IMR-90 (cell line): Measurements from ENCODE around the gene MS4A18. TPM values are rescaled to one million over a fixed set of nuclear protein-coding genes. Genes with fewer than 3 reads are reported as not detected.
A peak's percentile ranks its signal among the peaks of the same experiment; 100 is the strongest.

Experiments used
- ATAC-seq: fragments of 200-7000 bp; cut with Tn5 transposase; 2 replicates; pipeline ENCODE4 v1.9.1; 2020; ENCODE audit warnings: low read depth, mild to moderate bottlenecking, moderate library complexity
- BruUV-seq: library from RNA; stranded (reverse); fragments of 400-500 nt; replicated peaks from 2 replicates; lab custom pipeline; 2021; lab: Mats Ljungman, UMichigan
- CTCF ChIA-PET: fragments of 300-600 bp; formaldehyde crosslinking; extraction: SDS; loops from one replicate; lab custom pipeline; 2021; ENCODE audit warnings: antibody characterized with exemption; lab: Yijun Ruan, JAX
- POLR2A ChIA-PET: fragments of 300-600 bp; sonication (Branson Sonifier 250); formaldehyde crosslinking; loops from one replicate; lab custom pipeline; 2022; ENCODE audit warnings: antibody characterized with exemption; ENCODE audit not compliant: unreplicated experiment; lab: Charles Lee
- DNase-seq: peaks from one replicate; pipeline ENCODE4 v3.0.0; 2013
- H2AFZ ChIP-seq: replicated peaks from 2 replicates; pipeline ENCODE3; 2013; ENCODE audit warnings: low read length, mild to moderate bottlenecking; ENCODE audit not compliant: poor library complexity
- H2AK5ac ChIP-seq: 2 replicates; pipeline ENCODE4 v1.6.1; 2013; ENCODE audit warnings: low read depth, low read length, inconsistent platforms
- H2AK9ac ChIP-seq: replicated peaks from 2 replicates; pipeline ENCODE3; 2013; ENCODE audit warnings: mild to moderate bottlenecking, low read depth, low read length, moderate library complexity; ENCODE audit not compliant: poor library complexity
- H2BK120ac ChIP-seq: 2 replicates; pipeline ENCODE4 v1.6.1; 2013; ENCODE audit warnings: low read depth, low read length, inconsistent platforms
- H2BK15ac ChIP-seq: 3 replicates; pipeline ENCODE4 v1.6.1; 2013; ENCODE audit warnings: low read depth, low read length, inconsistent platforms
- H2BK20ac ChIP-seq: 2 replicates; pipeline ENCODE4 v1.6.1; 2013; ENCODE audit warnings: low read depth, mild to moderate bottlenecking, inconsistent platforms, low read length, moderate library complexity
- H2BK5ac ChIP-seq: 2 replicates; pipeline ENCODE4 v1.6.1; 2013; ENCODE audit warnings: mild to moderate bottlenecking, low read depth, low read length, inconsistent platforms; ENCODE audit not compliant: poor library complexity, severe bottlenecking
- H3K14ac ChIP-seq: replicated peaks from 2 replicates; pipeline ENCODE4 v1.6.1; 2013; ENCODE audit warnings: low read depth, low read length, inconsistent platforms
- H3K18ac ChIP-seq: 2 replicates; pipeline ENCODE4 v1.6.1; 2013; ENCODE audit warnings: low read depth, low read length, control low read depth
- H3K23ac ChIP-seq: 2 replicates; pipeline ENCODE4 v1.6.1; 2013; ENCODE audit warnings: low read depth, low read length, inconsistent platforms
- H3K27ac ChIP-seq: 2 replicates; pipeline ENCODE4 v1.5.1; 2013; ENCODE audit warnings: mild to moderate bottlenecking, control low read depth, low read length; ENCODE audit not compliant: insufficient read depth
- H3K27me3 ChIP-seq: 2 replicates; pipeline ENCODE4 v1.6.1; 2013; ENCODE audit warnings: low read length; ENCODE audit not compliant: control insufficient read depth, insufficient read depth
- H3K36me3 ChIP-seq: 2 replicates; pipeline ENCODE4 v1.6.1; 2013; ENCODE audit warnings: low read length, mixed read lengths; ENCODE audit not compliant: control insufficient read depth, insufficient read depth
- H3K4ac ChIP-seq: 2 replicates; pipeline ENCODE4 v1.6.1; 2013; ENCODE audit warnings: low read depth, low read length, inconsistent platforms
- H3K4me1 ChIP-seq: 2 replicates; pipeline ENCODE4 v1.6.1; 2013; ENCODE audit warnings: low read length, mixed read lengths; ENCODE audit not compliant: control insufficient read depth, insufficient read depth
- H3K4me2 ChIP-seq: 2 replicates; pipeline ENCODE4 v1.6.1; 2013; ENCODE audit warnings: low read depth, mild to moderate bottlenecking, control low read depth, low read length, moderate library complexity
- H3K4me3 ChIP-seq: 2 replicates; pipeline ENCODE4 v1.5.1; 2013; ENCODE audit warnings: low read depth, mild to moderate bottlenecking, control low read depth, low read length, moderate library complexity; ENCODE audit not compliant: insufficient read depth
- H3K56ac ChIP-seq: 2 replicates; pipeline ENCODE4 v1.6.1; 2013; ENCODE audit warnings: low read length, inconsistent platforms; ENCODE audit not compliant: insufficient read depth; ENCODE audit errors: extremely low read depth
- H3K79me1 ChIP-seq, 2 experiments: 2 replicates each; pipeline ENCODE4 v1.6.1; 2013; ENCODE audit warnings: low read length in 2 of 2, inconsistent platforms in 1 of 2, low read depth in 1 of 2
- H3K9ac ChIP-seq: 2 replicates; pipeline ENCODE4 v1.6.1; 2013; ENCODE audit warnings: low read depth, low read length, control low read depth
- H3K9me1 ChIP-seq: 2 replicates; pipeline ENCODE4 v1.6.1; 2013; ENCODE audit warnings: low read length, inconsistent platforms; ENCODE audit not compliant: insufficient read depth
- H3K9me3 ChIP-seq: 2 replicates; pipeline ENCODE4 v1.6.1; 2013; ENCODE audit warnings: low read length; ENCODE audit not compliant: control insufficient read depth, insufficient read depth
- H4K20me1 ChIP-seq: 2 replicates; pipeline ENCODE4 v1.6.1; 2013; ENCODE audit warnings: low read length, inconsistent platforms; ENCODE audit not compliant: insufficient read depth
- H4K5ac ChIP-seq: 2 replicates; pipeline ENCODE4 v1.6.1; 2013; ENCODE audit warnings: mild to moderate bottlenecking, low read depth, low read length, control low read depth
- H4K8ac ChIP-seq, 2 experiments: 2 replicates each; pipeline ENCODE4 v1.6.1; 2013; ENCODE audit warnings: low read depth in 2 of 2, low read length in 2 of 2, control low read depth in 1 of 2, inconsistent platforms in 1 of 2
- H4K91ac ChIP-seq: 2 replicates; pipeline ENCODE4 v1.6.1; 2013; ENCODE audit warnings: low read depth, low read length, inconsistent platforms; ENCODE audit not compliant: insufficient read depth
- CTCF ChIP-seq: conservative IDR thresholded peaks from 2 replicates; pipeline ENCODE4 v1.5.1; 2012; ENCODE audit warnings: mild to moderate bottlenecking, low read depth, low read length, improper control_type of control experiment
- SMC3 ChIP-seq: fragments of 150-350 bp; IDR thresholded peaks from 2 replicates; pipeline ENCODE4 v1.6.1; 2016; ENCODE audit warnings: low read depth, mild to moderate bottlenecking, antibody characterized with exemption, low read length, moderate library complexity
- WGBS, 2 experiments: methylation state at CpG; one replicate each; pipeline versions ENCODE4 v1.1.5 to v1.1.7; 2013; ENCODE audit warnings: missing lambda C conversion rate in 2 of 2; ENCODE audit not compliant: insufficient read length in 1 of 2; ENCODE audit errors: extremely low coverage in 2 of 2; 5-methylcytosine and 5-hydroxymethylcytosine counted together
- dilution Hi-C: fragments of 300-500 bp; cut with HindIII; formaldehyde crosslinking; loops from one replicate; pipeline ENCODE4 v1.14.3; 2018; ENCODE audit warnings: low sequenced_read_pairs; ENCODE audit not compliant: unreplicated experiment
- in situ Hi-C: fragments of 300-500 bp; cut with MboI; formaldehyde crosslinking; loops from 3 replicates; pipeline ENCODE4 v1.14.3; 2019; ENCODE audit warnings: low sequenced_read_pairs, inconsistent platforms, mixed read lengths
- intact Hi-C: fragments of 100-400 bp; cut with micrococcal nuclease; formaldehyde crosslinking; loops from 2 replicates; pipeline ENCODE4 v1.10.0; 2022
- polyA plus RNA-seq, 3 experiments: library from polyadenylated mRNA; depleted of rRNA; stranded (reverse); fragments of >200 nt; gene quantifications; 2 replicates each; pipeline ENCODE4 v1.2.3, GENCODE V29; 2012; ENCODE audit warnings: low replicate concordance in 1 of 3
- total RNA-seq: library from RNA; depleted of rRNA; stranded (reverse); fragments of >200 nt; gene quantifications from 2 replicates; pipeline ENCODE4 v1.2.3, GENCODE V29; 2012

MS4A18 gene
- total and polyA plus RNA-seq, 2 of the 4 experiments (the other 2 are of a cell fraction), result not detected

GRCh38 chr11:60756307-60757032 is 31.9 kb downstream of the MS4A18 start, which contains the start of gene MS4A15:
MS4A15 (plus strand) TSS chr11:60756867; CDS start chr11:60763734, 6,867 bp downstream.
- 0 out of 2 replicates have a peak, but pooled peaks have one; percentile 6 for TF ChIP-seq CTCF
- TF ChIP-seq SMC3, result no peak
- Histone ChIP-seq H3K18ac (no peak within 1 kb of the TSS), H3K79me1 (no peaks in the 10 kb centered on the region), H3K9ac (no peak within 1 kb of the TSS), H3K4me3 (no peak within 1 kb of the TSS), H3K4me1 (no peaks in the 10 kb centered on the region), H3K27me3 (peaks cover 2% of the 10 kb centered on the region), H2BK15ac (no peak within 1 kb of the TSS), H3K27ac (no peak within 1 kb of the TSS), H2BK120ac (no peak within 1 kb of the TSS), H2AK5ac (no peak within 1 kb of the TSS), H4K91ac (no peak within 1 kb of the TSS), H3K23ac (no peak within 1 kb of the TSS), H2AFZ (no peak within 1 kb of the TSS), H2BK5ac (no peak within 1 kb of the TSS), H3K14ac (no peak within 1 kb of the TSS), H4K20me1 (no peaks in the 10 kb centered on the region), H3K9me3 (no peaks in the 10 kb centered on the region), H4K5ac (no peak within 1 kb of the TSS), H2BK20ac (no peak within 1 kb of the TSS), H3K4me2 (no peak within 1 kb of the TSS), H3K4ac (no peak within 1 kb of the TSS), H3K9me1 (no peaks in the 10 kb centered on the region), H3K56ac (no peak within 1 kb of the TSS), H3K36me3 (no peaks in the 10 kb centered on the region), H2AK9ac (no peak within 1 kb of the TSS), H4K8ac (no peak within 1 kb of the TSS)
- WGBS, 2 experiments, result 44% methylated on average over 5 of the region's 14 CpGs; no CpG with 5 or more reads in 1 of the 2 experiments
- intact Hi-C loops (no loop called here), dilution Hi-C loops (no loop called here), in situ Hi-C loops (no loop called here)
- BruUV-seq, result no TSS peak
- DNase-seq (no peak), ATAC-seq (no peak)
- ChIA-PET CTCF (no interaction called here), POLR2A (no interaction called here)
